Astrocyte of the spinal cord (primary cell): ENCODE data around the gene DIP2C.
"Not testable (repeated sequence)": the region's sequence is repeated elsewhere in the genome, so short reads cannot be mapped to it uniquely, and the experiment has no call there.

ENCODE experiments used
- DNase-seq: peaks from one replicate; pipeline ENCODE4 v3.0.0; 2011; ENCODE audit warnings: low read depth, low spot score
- H3K4me3 ChIP-seq: 2 replicates; pipeline ENCODE4 v1.5.1; 2011; ENCODE audit warnings: low read depth, mild to moderate bottlenecking, low read length, moderate library complexity
- CTCF ChIP-seq: IDR thresholded peaks from 2 replicates; pipeline ENCODE4 v1.5.1; 2012; ENCODE audit warnings: low read depth, mild to moderate bottlenecking, low read length, inconsistent platforms
- in situ Hi-C: cut with HindIII; loops from 2 replicates; pipeline ENCODE4 v1.10.0; 2017; ENCODE audit warnings: low sequenced_read_pairs

The DIP2C gene

DNA sequence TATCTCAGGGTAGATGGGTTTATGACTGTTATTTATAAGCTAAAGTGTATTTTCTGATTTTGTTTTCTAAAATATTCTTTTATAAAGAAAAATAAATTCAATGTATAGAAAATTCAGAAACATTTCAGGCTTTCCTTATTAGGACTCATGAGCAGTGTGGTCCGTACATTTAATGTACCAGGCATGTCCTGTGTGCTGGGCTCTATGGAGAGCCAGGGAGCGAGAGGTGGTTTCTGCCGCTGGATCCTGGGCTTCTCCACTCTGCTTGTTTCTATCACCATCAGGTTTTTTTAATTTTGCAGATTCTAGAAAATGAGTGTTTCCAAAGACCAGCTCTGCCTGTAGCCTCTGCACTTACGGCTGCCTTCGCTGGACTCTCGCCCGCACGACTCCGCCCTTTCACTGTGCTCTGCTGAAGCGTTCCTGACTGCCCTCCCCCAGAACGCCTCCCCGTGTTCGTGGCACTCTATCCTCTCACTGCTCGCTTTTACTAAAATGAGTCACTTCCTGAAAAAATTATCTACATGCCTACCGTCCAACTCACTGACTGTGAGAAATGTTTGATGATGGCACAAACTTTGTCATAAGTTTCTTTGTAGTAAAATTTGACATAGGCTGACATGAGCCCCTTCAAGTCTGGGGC, 365.7 kb downstream of the DIP2C start:
- in situ Hi-C loops = no loop called here
- DNase-seq = peak; percentile 95
- TF ChIP-seq CTCF = peak; percentile 8
- no peak overlapping the region for H3K4me3 ChIP-seq

DNA sequence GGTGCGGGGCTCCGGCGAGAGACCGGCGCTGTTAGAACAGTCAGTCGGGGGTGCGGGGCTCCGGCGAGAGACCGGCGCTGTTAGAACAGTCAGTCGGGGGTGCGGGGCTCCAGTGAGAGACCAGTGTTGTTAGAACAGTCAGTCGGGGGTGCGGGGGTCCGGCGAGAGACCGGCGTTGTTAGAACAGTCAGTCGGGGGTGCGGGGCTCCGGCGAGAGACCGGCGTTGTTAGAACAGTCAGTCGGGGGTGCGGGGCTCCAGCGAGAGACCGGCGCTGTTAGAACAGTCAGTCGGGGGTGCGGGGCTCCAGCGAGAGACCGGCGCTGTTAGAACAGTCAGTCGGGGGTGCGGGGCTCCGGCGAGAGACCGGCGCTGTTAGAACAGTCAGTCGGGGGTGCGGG, 366.4 kb downstream of the DIP2C start:
- DNase-seq, in situ Hi-C loops, H3K4me3 ChIP-seq: not testable (repeated sequence)

GRCh38 chr10:320771-321170, 368.7 kb downstream of the DIP2C start:
- DNase-seq = no peak
- H3K4me3 ChIP-seq = no peak overlapping the region
- in situ Hi-C loops = no loop called here
- TF ChIP-seq CTCF = no peak

GRCh38 chr10:317926-318325, 371.5 kb downstream of the DIP2C start:
- H3K4me3 ChIP-seq = no peak overlapping the region
- in situ Hi-C loops = no loop called here
- no peak for TF ChIP-seq CTCF
- DNase-seq = no peak

DNA sequence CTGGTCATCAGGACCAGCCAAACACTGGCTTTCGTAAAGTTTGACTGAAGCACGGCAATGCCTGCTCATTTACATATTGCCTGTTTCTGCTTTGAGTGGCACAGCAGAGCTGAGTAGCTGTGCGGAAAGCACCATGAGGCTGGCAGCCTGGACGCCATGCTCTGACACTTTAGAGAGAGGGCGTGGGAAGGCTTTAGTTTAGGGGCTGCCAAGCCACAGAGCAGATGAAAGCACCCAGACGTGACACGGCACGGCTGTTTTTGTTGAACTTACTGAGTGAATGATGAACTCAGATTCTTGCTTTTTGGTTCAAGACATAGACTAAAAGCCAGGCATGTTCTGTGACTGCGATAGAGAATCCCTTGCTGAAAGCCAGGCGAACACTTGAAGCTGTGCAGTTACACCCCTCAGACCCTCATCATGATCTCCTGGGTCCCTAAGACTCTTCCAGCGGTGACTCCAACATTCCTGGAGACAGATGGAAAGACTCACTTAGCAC, 372.1 kb downstream of the DIP2C start:
- no peak for TF ChIP-seq CTCF
- in situ Hi-C loops = no loop called here
- H3K4me3 ChIP-seq = no peak overlapping the region
- peak; percentile 45 for DNase-seq

- no peak for TF ChIP-seq CTCF
- no peak for DNase-seq
- H3K4me3 ChIP-seq = no peak overlapping the region
- in situ Hi-C loops = no loop called here
Observed at GRCh38 chr10:316390-316789, 373.1 kb downstream of the DIP2C start.

- H3K4me3 ChIP-seq = no peak overlapping the region
- in situ Hi-C loops = no loop called here
- no peak for TF ChIP-seq CTCF
- DNase-seq = no peak
Observed at GRCh38 chr10:314871-315270, 374.6 kb downstream of the DIP2C start.
